CD4-positive, alpha-beta T cell (primary cell): Measurements from ENCODE around the gene GPC1. TPM values are rescaled to one million over a fixed set of nuclear protein-coding genes. Genes with fewer than 3 reads are reported as not detected.

Source experiments
- ATAC-seq: fragments of 200-7000 bp; cut with Tn5 transposase; one replicate; pipeline ENCODE4 v1.10.0; 2022; ENCODE audit warnings: mild to moderate bottlenecking; ENCODE audit not compliant: poor library complexity
- CTCF ChIA-PET: fragments of 350-600 bp; sonication (Branson Sonifier 250); formaldehyde crosslinking; loops from one replicate; lab custom pipeline; 2021; ENCODE audit warnings: antibody characterized with exemption, inconsistent platforms; lab: Charles Lee
- POLR2A ChIA-PET: fragments of 350-600 bp; sonication (Branson Sonifier 250); formaldehyde crosslinking; loops from one replicate; lab custom pipeline; 2021; ENCODE audit warnings: antibody characterized with exemption, inconsistent platforms; lab: Charles Lee
- DNase-seq, 14 experiments: peaks; one replicate each; pipeline ENCODE4 v3.0.0-alpha.2; 2013 to 2020; ENCODE audit warnings: mixed read lengths in 2 of 14
- H3K27ac ChIP-seq, 2 donors: one replicate each; pipeline versions ENCODE4 v1.5.1 to v1.7.0; 2013; ENCODE audit warnings: low read length in 2 of 2, low read depth in 1 of 2, mild to moderate bottlenecking in 1 of 2
- H3K27me3 ChIP-seq, 2 experiments: 1 replicate in 1 of 2; 2 replicates in 1 of 2; pipeline versions ENCODE4 v1.6.1 to v1.7.0; 2013; ENCODE audit warnings: low read length in 2 of 2, control low read depth in 1 of 2, mild to moderate bottlenecking in 1 of 2, moderate library complexity in 1 of 2; ENCODE audit not compliant: insufficient read depth in 2 of 2, control insufficient read depth in 1 of 2
- H3K36me3 ChIP-seq: one replicate; pipeline ENCODE4 v1.6.1; 2013; ENCODE audit warnings: low read length, control low read depth; ENCODE audit not compliant: insufficient read depth
- H3K4me1 ChIP-seq: one replicate; pipeline ENCODE4 v1.6.1; 2013; ENCODE audit warnings: low read length, control low read depth; ENCODE audit not compliant: insufficient read depth
- H3K4me3 ChIP-seq: one replicate; pipeline ENCODE4 v1.5.1; 2013; ENCODE audit warnings: mild to moderate bottlenecking, low read length, moderate library complexity
- H3K9me3 ChIP-seq, 2 experiments: 1 replicate in 1 of 2; 2 replicates in 1 of 2; pipeline versions ENCODE4 v1.6.1 to v1.7.0; 2013; ENCODE audit warnings: low read length in 2 of 2, mild to moderate bottlenecking in 2 of 2, control low read depth in 1 of 2, moderate library complexity in 1 of 2; ENCODE audit not compliant: control insufficient read depth in 1 of 2, insufficient read depth in 1 of 2
- H3K27ac Mint-ChIP-seq: one replicate; pipeline ENCODE4 v1.8.0; 2020; ENCODE audit warnings: mixed read lengths
- H3K27me3 Mint-ChIP-seq: one replicate; pipeline ENCODE4 v1.8.0; 2021; ENCODE audit warnings: mixed read lengths
- H3K36me3 Mint-ChIP-seq: one replicate; pipeline ENCODE4 v1.8.0; 2021; ENCODE audit warnings: low read depth, mixed read lengths
- H3K4me1 Mint-ChIP-seq: one replicate; pipeline ENCODE4 v1.8.0; 2021; ENCODE audit warnings: low read depth, mixed read lengths
- H3K4me3 Mint-ChIP-seq: one replicate; pipeline ENCODE4 v1.8.0; 2020; ENCODE audit warnings: mild to moderate bottlenecking, mixed read lengths
- H3K9me3 Mint-ChIP-seq: one replicate; pipeline ENCODE4 v1.8.0; 2020; ENCODE audit warnings: mixed read lengths
- intact Hi-C, 2 experiments: fragments of 100-400 bp; cut with DNase I in 1 of 2; cut with micrococcal nuclease in 1 of 2; formaldehyde crosslinking; loops; one replicate each; pipeline versions ENCODE4 v1.15.1 to v1.9.0; 2023 to 2025; cut with DNase I, micrococcal nuclease
- total RNA-seq, 174 experiments: library from RNA in 2 of 174; stranded (reverse) in 2 of 174; gene quantifications; one replicate each; pipeline ENCODE4 v1.2.3 and lab custom pipeline; 2021 to 2026
- TF ChIP-seq, protein P1 (sequence below): fragments of 200-600 bp; IDR thresholded peaks from one replicate; pipeline ENCODE4 v1.8.0; 2022; ENCODE audit warnings: antibody characterized with exemption, mild to moderate bottlenecking

GPC1 gene
- total RNA-seq, 2 experiments from 2014 or later, result 0.58 to 0.98 TPM

DNA sequence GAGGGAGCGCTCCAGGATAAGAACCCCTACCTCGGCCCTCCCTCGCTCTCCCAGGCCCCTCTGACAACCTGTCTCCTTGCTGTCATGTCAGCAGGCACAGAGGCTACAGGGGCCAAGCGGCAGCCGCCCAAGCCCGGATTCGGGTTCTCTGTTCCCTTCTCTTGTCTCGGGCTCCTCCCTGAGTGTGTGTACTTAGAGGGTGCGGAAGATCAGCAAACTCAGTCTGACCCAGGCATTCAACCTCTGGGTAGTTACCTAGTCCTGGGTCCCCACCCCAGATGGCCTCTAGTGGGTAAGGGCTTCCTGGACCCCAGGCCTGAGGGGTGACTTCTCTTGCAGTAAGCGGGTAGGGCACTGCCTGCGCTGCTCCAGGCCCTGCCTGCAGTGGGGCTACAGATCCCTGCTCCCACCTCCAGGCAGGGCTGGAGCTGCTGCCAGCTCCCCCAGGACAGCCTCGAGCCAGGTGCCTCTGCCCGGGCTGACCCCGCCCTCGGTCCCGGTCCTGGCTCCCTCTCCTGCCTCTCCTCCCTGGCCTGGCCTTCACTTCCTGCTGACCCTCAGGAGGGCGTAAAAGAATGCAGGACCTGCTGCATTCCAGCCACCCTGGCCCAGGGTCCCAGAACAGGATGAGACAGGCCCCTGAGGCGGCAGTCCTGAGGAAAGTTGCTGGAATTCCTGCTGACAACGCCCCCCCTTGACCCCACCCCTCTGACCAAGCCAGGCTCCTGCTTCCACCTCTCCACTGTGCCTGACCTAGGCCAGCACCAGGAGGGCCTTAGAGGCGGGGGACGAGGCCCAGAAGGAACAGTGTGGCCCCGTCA is 22.0 kb downstream of the GPC1 start:
- Histone ChIP-seq H3K36me3 (no peaks in the 10 kb centered on the region), H3K4me1 (peaks cover 14% of the 10 kb centered on the region), H3K4me3 (no peak overlapping the region), H3K9me3 (peaks cover 0 to 21% of the 10 kb centered on the region in 2 experiments), H3K27me3 (peaks cover 14 to 33% of the 10 kb centered on the region in 2 experiments), H3K27ac (no peak overlapping the region)
- ChIA-PET CTCF (no interaction called here), POLR2A (no interaction called here)
- Mint-ChIP-seq H3K4me3 (no peak overlapping the region), H3K27ac (no peak overlapping the region), H3K36me3 (no peaks in the 10 kb centered on the region), H3K27me3 (peaks cover 23% of the 10 kb centered on the region), H3K4me1 (peaks cover 11% of the 10 kb centered on the region), H3K9me3 (no peaks in the 10 kb centered on the region)
- DNase-seq, result no peak
- ATAC-seq, result no peak
- TF ChIP-seq, protein P1, sequence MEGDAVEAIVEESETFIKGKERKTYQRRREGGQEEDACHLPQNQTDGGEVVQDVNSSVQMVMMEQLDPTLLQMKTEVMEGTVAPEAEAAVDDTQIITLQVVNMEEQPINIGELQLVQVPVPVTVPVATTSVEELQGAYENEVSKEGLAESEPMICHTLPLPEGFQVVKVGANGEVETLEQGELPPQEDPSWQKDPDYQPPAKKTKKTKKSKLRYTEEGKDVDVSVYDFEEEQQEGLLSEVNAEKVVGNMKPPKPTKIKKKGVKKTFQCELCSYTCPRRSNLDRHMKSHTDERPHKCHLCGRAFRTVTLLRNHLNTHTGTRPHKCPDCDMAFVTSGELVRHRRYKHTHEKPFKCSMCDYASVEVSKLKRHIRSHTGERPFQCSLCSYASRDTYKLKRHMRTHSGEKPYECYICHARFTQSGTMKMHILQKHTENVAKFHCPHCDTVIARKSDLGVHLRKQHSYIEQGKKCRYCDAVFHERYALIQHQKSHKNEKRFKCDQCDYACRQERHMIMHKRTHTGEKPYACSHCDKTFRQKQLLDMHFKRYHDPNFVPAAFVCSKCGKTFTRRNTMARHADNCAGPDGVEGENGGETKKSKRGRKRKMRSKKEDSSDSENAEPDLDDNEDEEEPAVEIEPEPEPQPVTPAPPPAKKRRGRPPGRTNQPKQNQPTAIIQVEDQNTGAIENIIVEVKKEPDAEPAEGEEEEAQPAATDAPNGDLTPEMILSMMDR, result no peak
- intact Hi-C loops, result no loop called here

DNA sequence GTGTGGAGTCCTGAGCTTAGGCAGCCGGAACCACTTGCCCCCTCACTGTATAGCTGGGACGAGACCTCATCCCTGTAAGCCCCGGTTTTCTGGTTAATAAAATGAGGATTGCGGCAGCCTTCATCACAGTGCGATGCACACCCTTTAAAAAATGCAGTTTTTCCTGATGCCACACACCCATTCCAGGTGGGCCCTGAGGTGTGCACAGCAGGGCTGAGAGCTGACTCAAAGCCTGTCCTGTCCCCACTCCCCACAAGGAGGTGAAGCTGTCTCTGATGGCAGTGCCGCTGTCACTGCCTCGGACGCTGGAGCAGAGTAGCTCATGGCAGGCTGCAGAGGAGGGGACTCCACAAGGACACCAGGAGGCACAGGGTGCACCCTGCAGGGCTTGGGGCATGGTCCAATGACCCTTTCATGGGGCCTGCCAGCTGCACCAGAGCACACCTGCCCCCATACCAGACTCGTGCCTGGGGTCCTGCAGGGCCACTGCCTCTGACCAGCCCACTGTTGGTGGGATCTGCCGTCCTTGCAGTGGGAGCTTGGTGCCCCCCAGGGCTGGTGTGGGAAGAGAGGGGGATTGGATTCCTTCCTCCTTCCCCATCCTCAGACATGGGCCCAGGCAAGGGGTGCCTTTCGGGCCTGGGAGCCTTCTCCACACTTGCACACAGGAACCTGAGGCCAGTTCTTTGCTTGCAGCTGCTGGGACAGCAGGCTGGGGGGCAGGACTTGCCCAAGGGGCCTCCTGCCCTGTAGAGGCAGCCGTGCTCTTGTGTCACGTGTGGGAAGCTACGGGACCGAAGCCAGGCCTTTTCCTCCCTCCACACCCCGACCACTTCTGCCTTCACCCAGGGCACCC is 22.8 kb downstream of the GPC1 start:
- TF ChIP-seq, protein P1, result no peak

DNA sequence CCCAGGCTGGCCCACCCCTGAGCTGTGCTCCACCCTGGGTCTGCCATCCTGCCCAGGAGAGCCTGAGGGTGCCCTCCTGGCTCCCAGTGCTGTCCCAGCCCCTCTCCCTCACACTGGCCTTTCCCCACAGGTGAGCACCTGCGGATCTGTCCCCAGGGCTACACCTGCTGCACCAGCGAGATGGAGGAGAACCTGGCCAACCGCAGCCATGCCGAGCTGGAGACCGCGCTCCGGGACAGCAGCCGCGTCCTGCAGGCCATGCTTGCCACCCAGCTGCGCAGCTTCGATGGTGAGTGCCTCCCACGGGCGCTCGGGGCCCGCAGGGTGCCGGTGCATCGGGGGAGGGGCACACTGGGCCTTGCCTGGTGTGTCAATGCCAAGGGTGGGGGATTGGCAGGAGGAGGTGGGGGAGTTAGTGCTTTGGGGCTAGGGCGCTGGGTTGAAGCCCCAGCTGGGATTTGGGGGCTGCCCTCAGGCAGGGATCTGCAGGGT is 23.5 kb downstream of the GPC1 start:
- no peak for ATAC-seq
- Histone ChIP-seq H3K27me3 (peaks cover 11 to 32% of the 10 kb centered on the region in 2 experiments), H3K36me3 (no peaks in the 10 kb centered on the region), H3K27ac (no peak overlapping the region), H3K4me1 (peaks cover 11% of the 10 kb centered on the region), H3K9me3 (peaks cover 0 to 24% of the 10 kb centered on the region in 2 experiments), H3K4me3 (no peak overlapping the region)
- Mint-ChIP-seq H3K4me1 (peaks cover 10% of the 10 kb centered on the region), H3K27me3 (peaks cover 21% of the 10 kb centered on the region), H3K9me3 (no peaks in the 10 kb centered on the region), H3K27ac (no peak overlapping the region), H3K36me3 (no peaks in the 10 kb centered on the region), H3K4me3 (no peak overlapping the region)
- POLR2A ChIA-PET, result no interaction called here
- DNase-seq, result no peak
- intact Hi-C loops, result no loop called here
- CTCF ChIA-PET, result no interaction called here
- TF ChIP-seq, protein P1, result no peak

More for the DNA sequence above, 22.8 kb downstream of the GPC1 start:
- CTCF ChIA-PET, result no interaction called here
- ATAC-seq (no peak), DNase-seq (no peak)
- intact Hi-C loops, result no loop called here
- H3K27ac Mint-ChIP-seq, result no peak overlapping the region
- Histone ChIP-seq H3K4me1 (peaks cover 14% of the 10 kb centered on the region), H3K4me3 (no peak overlapping the region), H3K9me3 (peaks cover 0 to 23% of the 10 kb centered on the region in 2 experiments), H3K27me3 (peaks cover 14 to 33% of the 10 kb centered on the region in 2 experiments), H3K36me3 (no peaks in the 10 kb centered on the region), H3K27ac (no peak overlapping the region)
- POLR2A ChIA-PET, result no interaction called here
- no peaks in the 10 kb centered on the region for H3K9me3 Mint-ChIP-seq
- H3K4me3 Mint-ChIP-seq, result no peak overlapping the region
- no peaks in the 10 kb centered on the region for H3K36me3 Mint-ChIP-seq
- peaks cover 11% of the 10 kb centered on the region for H3K4me1 Mint-ChIP-seq
- H3K27me3 Mint-ChIP-seq, result peaks cover 23% of the 10 kb centered on the region
